H9 (cell line): ENCODE results near the gene FMNL1. TPM values are rescaled to one million over a fixed set of nuclear protein-coding genes. Genes with fewer than 3 reads are reported as not detected.

Experiments used
- DNase-seq: peaks from one replicate; pipeline ENCODE4 v3.0.0-alpha.2; 2017
- H2AFZ ChIP-seq: one replicate; pipeline ENCODE4 v1.6.1; 2013; ENCODE audit warnings: mild to moderate bottlenecking, low read length, control low read depth, moderate library complexity
- H2AK5ac ChIP-seq: 2 replicates; pipeline ENCODE4 v1.6.1; 2013; ENCODE audit warnings: low read length, control low read depth, mixed read lengths; ENCODE audit not compliant: insufficient read length
- H2BK120ac ChIP-seq: one replicate; pipeline ENCODE4 v1.6.1; 2013; ENCODE audit warnings: low read depth, mild to moderate bottlenecking, low read length, control low read depth, inconsistent platforms; ENCODE audit not compliant: poor library complexity, severe bottlenecking
- H2BK12ac ChIP-seq: 2 replicates; pipeline ENCODE4 v1.6.1; 2013; ENCODE audit warnings: low read length, control low read depth, mixed read lengths, low read depth; ENCODE audit not compliant: insufficient read length
- H2BK15ac ChIP-seq: 2 replicates; pipeline ENCODE4 v1.6.1; 2013; ENCODE audit warnings: low read depth, low read length, control low read depth
- H2BK20ac ChIP-seq: one replicate; pipeline ENCODE4 v1.6.1; 2013; ENCODE audit warnings: low read depth, mild to moderate bottlenecking, low read length, control low read depth, inconsistent platforms; ENCODE audit not compliant: poor library complexity, severe bottlenecking
- H2BK5ac ChIP-seq: 2 replicates; pipeline ENCODE4 v1.6.1; 2013; ENCODE audit warnings: low read length, control low read depth, mixed read lengths; ENCODE audit not compliant: insufficient read length
- H3K14ac ChIP-seq: 2 replicates; pipeline ENCODE4 v1.6.1; 2013; ENCODE audit warnings: low read length, control low read depth; ENCODE audit not compliant: insufficient read depth
- H3K18ac ChIP-seq: 2 replicates; pipeline ENCODE4 v1.6.1; 2013; ENCODE audit warnings: low read depth, mild to moderate bottlenecking, mixed read lengths, low read length, control low read depth; ENCODE audit not compliant: insufficient read length
- H3K23ac ChIP-seq: 2 replicates; pipeline ENCODE4 v1.6.1; 2013; ENCODE audit warnings: low read length, control low read depth, mixed read lengths, low read depth; ENCODE audit not compliant: insufficient read length
- H3K23me2 ChIP-seq: 2 replicates; pipeline ENCODE4 v1.6.1; 2013; ENCODE audit warnings: low read depth, mild to moderate bottlenecking, mixed read lengths, low read length, control low read depth; ENCODE audit not compliant: insufficient read length, poor library complexity, severe bottlenecking
- H3K27ac ChIP-seq: 2 replicates; pipeline ENCODE4 v1.5.1; 2013; ENCODE audit warnings: low read length, control low read depth, mixed read lengths, low read depth; ENCODE audit not compliant: insufficient read length
- H3K27me3 ChIP-seq: 2 replicates; pipeline ENCODE4 v1.6.1; 2013; ENCODE audit warnings: low read length, control low read depth, inconsistent platforms; ENCODE audit not compliant: insufficient read depth
- H3K4ac ChIP-seq: 2 replicates; pipeline ENCODE4 v1.6.1; 2013; ENCODE audit warnings: low read depth, mild to moderate bottlenecking, control low read depth, inconsistent platforms, low read length, moderate library complexity
- H3K4me1 ChIP-seq: 2 replicates; pipeline ENCODE4 v1.6.1; 2013; ENCODE audit warnings: low read length, control low read depth, inconsistent platforms; ENCODE audit not compliant: insufficient read depth
- H3K4me2 ChIP-seq: 2 replicates; pipeline ENCODE4 v1.6.1; 2013; ENCODE audit warnings: low read length, control low read depth, mixed read lengths; ENCODE audit not compliant: insufficient read length, insufficient read depth
- H3K56ac ChIP-seq: 2 replicates; pipeline ENCODE4 v1.6.1; 2013; ENCODE audit warnings: low read depth, mild to moderate bottlenecking, mixed read lengths, low read length, control low read depth; ENCODE audit not compliant: insufficient read length
- H3K79me1 ChIP-seq: 2 replicates; pipeline ENCODE4 v1.6.1; 2013; ENCODE audit warnings: low read depth, mild to moderate bottlenecking, moderate library complexity, low read length, control low read depth, inconsistent platforms; ENCODE audit not compliant: insufficient read depth, poor library complexity, severe bottlenecking
- H3K79me2 ChIP-seq: 2 replicates; pipeline ENCODE4 v1.6.1; 2013; ENCODE audit warnings: low read length, control low read depth, inconsistent platforms; ENCODE audit not compliant: insufficient read depth
- H3K9ac ChIP-seq: 2 replicates; pipeline ENCODE4 v1.6.1; 2013; ENCODE audit warnings: low read length, control low read depth, mixed read lengths; ENCODE audit not compliant: insufficient read length; ENCODE audit errors: extremely low read depth
- H3K9me3 ChIP-seq: one replicate; pipeline ENCODE4 v1.6.1; 2013; ENCODE audit warnings: low read depth, low read length, inconsistent platforms; ENCODE audit not compliant: control insufficient read depth
- H3T11ph ChIP-seq: one replicate; pipeline ENCODE4 v1.6.1; 2013; ENCODE audit warnings: mild to moderate bottlenecking, low read length, control low read depth, inconsistent platforms
- H4K20me1 ChIP-seq: one replicate; pipeline ENCODE4 v1.6.1; 2013; ENCODE audit not compliant: control insufficient read depth, insufficient read length, insufficient read depth
- H4K5ac ChIP-seq: 2 replicates; pipeline ENCODE4 v1.6.1; 2013; ENCODE audit warnings: low read depth, mild to moderate bottlenecking, mixed read lengths, low read length, control low read depth; ENCODE audit not compliant: insufficient read length
- H4K8ac ChIP-seq: replicated peaks from 2 replicates; pipeline ENCODE4 v1.6.1; 2013; ENCODE audit warnings: low read length, control low read depth, mixed read lengths, low read depth; ENCODE audit not compliant: insufficient read length
- H4K91ac ChIP-seq: 2 replicates; pipeline ENCODE4 v1.6.1; 2013; ENCODE audit warnings: low read depth, mild to moderate bottlenecking, moderate library complexity, mixed read lengths, low read length, control low read depth; ENCODE audit not compliant: insufficient read length
- H3K27ac Mint-ChIP-seq, 3 experiments: 2 replicates in 2 of 3; 3 replicates in 1 of 3; pipeline ENCODE4 v1.8.0; 2020 to 2021; ENCODE audit warnings: mixed read lengths in 3 of 3, mild to moderate bottlenecking in 1 of 3, moderate library complexity in 1 of 3
- H3K27me3 Mint-ChIP-seq: 2 replicates; pipeline ENCODE4 v1.8.0; 2021; ENCODE audit warnings: low read depth, mild to moderate bottlenecking, moderate library complexity, mixed read lengths
- H3K36me3 Mint-ChIP-seq, 3 experiments: 2 replicates in 2 of 3; 3 replicates in 1 of 3; pipeline ENCODE4 v1.8.0; 2020 to 2021; ENCODE audit warnings: low read depth in 3 of 3, mixed read lengths in 3 of 3; ENCODE audit not compliant: insufficient read depth in 1 of 3
- H3K4me1 Mint-ChIP-seq, 2 experiments: 2 replicates each; pipeline ENCODE4 v1.8.0; 2020; ENCODE audit warnings: mixed read lengths in 2 of 2
- H3K4me3 Mint-ChIP-seq, 2 experiments: 2 replicates in 1 of 2; 3 replicates in 1 of 2; pipeline ENCODE4 v1.8.0; 2020 to 2021; ENCODE audit warnings: mild to moderate bottlenecking in 2 of 2, mixed read lengths in 2 of 2, moderate library complexity in 1 of 2
- H3K9me3 Mint-ChIP-seq, 2 experiments: 2 replicates in 1 of 2; 3 replicates in 1 of 2; pipeline ENCODE4 v1.8.0; 2020; ENCODE audit warnings: mild to moderate bottlenecking in 2 of 2, mixed read lengths in 2 of 2, moderate library complexity in 1 of 2
- CTCF ChIP-seq: fragments of 200-600 bp; sonication (generic); conservative IDR thresholded peaks from 3 replicates; pipeline ENCODE4 v1.8.0; 2021; ENCODE audit warnings: antibody characterized with exemption, mild to moderate bottlenecking
- WGBS: extraction: QIAGEN DNeasy Blood & Tissue Kit; methylation state at CpG from one replicate; pipeline ENCODE4 v1.1.7; 2013; ENCODE audit warnings: missing lambda C conversion rate, low lambda C conversion rate, mixed read lengths; ENCODE audit not compliant: insufficient read length; ENCODE audit errors: extremely low coverage; 5-methylcytosine and 5-hydroxymethylcytosine counted together
- total RNA-seq: library from RNA; stranded (reverse); gene quantifications from 2 replicates; pipeline ENCODE4 v1.2.1, GENCODE V29; 2021

Gene FMNL1
- total RNA-seq, 1 experiment from 2014 or later, result 6.9 TPM

GRCh38 chr17:45218895-45219661, 2.6 kb upstream of the FMNL1 start:
- H3K23me2 ChIP-seq, result peaks cover 10% of the 10 kb centered on the region
- no peak overlapping the region for H3K14ac ChIP-seq
- Mint-ChIP-seq H3K4me1 (peaks cover 10 to 18% of the 10 kb centered on the region in 2 experiments), H3K9me3 (no peaks in the 10 kb centered on the region; a peak in 1 of 5 replicates), H3K27me3 (peaks cover 61% of the 10 kb centered on the region), H3K4me3 (peak overlapping the region in 1 of 2 experiments; percentile 53; a peak in 2 of 5 replicates), H3K27ac (no peak overlapping the region), H3K36me3 (no peaks in the 10 kb centered on the region)
- no peak overlapping the region for H3K27ac ChIP-seq
- no peak overlapping the region for H3K4me2 ChIP-seq
- peak; percentile 88 for DNase-seq
- H2BK20ac ChIP-seq, result no peak overlapping the region
- no peak overlapping the region for H4K91ac ChIP-seq
- H2AK5ac ChIP-seq, result no peak overlapping the region
- peak; percentile 93 for TF ChIP-seq CTCF
- no peak overlapping the region for H3K9ac ChIP-seq
- H3K23ac ChIP-seq, result no peak overlapping the region
- H2BK15ac ChIP-seq, result no peak overlapping the region
- no peak overlapping the region for H3K4ac ChIP-seq
- no peak overlapping the region for H4K8ac ChIP-seq
- no peak overlapping the region for H2BK120ac ChIP-seq
- H2BK5ac ChIP-seq, result no peak overlapping the region
- H2AFZ ChIP-seq, result no peak overlapping the region
- no peaks in the 10 kb centered on the region for H3K4me1 ChIP-seq
- no peaks in the 10 kb centered on the region for H3K9me3 ChIP-seq
- H4K20me1 ChIP-seq, result no peaks in the 10 kb centered on the region
- H2BK12ac ChIP-seq, result no peak overlapping the region
- H3K56ac ChIP-seq, result no peak overlapping the region
- WGBS, result no CpG with 5 or more reads among the region's 12 CpGs
- no peaks in the 10 kb centered on the region for H3K79me2 ChIP-seq
- H3K27me3 ChIP-seq, result peaks cover 13% of the 10 kb centered on the region
- H3K79me1 ChIP-seq, result no peaks in the 10 kb centered on the region
- no peak overlapping the region for H3T11ph ChIP-seq
- no peak overlapping the region for H4K5ac ChIP-seq
- no peak overlapping the region for H3K18ac ChIP-seq
